OCI-LY7 (cell line): ENCODE measurements around the gene TTL.

Experiments
- EZH2phosphoT487 ChIP-seq: fragments of 200-600 bp; sonication (generic); IDR thresholded peaks from 2 replicates; pipeline ENCODE4 v1.6.1; 2018; ENCODE audit warnings: low read depth, borderline replicate concordance, mild to moderate bottlenecking, mixed run types, antibody characterized with exemption, low read length, moderate library complexity, mixed read lengths
- TF ChIP-seq, protein P1 (sequence below): fragments of 200-600 bp; sonication (generic); conservative IDR thresholded peaks from 2 replicates; pipeline ENCODE4 v1.5.1; 2014; ENCODE audit warnings: mild to moderate bottlenecking, antibody characterized with exemption, low read length, moderate library complexity, mixed read lengths

DNA sequence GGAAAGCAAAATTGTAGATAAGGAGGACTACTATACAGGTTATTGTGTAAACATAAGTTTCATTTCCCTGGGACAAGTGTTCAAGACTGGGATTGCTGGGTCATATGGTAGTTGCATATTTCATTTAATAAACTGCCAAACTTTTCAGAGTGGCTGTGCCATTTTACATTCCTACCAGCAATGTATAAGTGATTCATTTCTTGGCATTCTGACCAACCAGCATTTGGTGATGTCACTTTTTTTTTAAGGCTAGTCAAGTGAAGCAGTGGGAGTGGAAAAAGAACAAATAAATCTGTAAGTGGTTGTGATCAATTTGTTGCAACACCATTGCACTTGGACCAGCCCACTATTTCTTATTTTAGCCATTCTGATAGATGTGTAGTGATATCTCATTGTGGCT, 97.3 kb downstream of the TTL start:
- TF ChIP-seq, protein P1, sequence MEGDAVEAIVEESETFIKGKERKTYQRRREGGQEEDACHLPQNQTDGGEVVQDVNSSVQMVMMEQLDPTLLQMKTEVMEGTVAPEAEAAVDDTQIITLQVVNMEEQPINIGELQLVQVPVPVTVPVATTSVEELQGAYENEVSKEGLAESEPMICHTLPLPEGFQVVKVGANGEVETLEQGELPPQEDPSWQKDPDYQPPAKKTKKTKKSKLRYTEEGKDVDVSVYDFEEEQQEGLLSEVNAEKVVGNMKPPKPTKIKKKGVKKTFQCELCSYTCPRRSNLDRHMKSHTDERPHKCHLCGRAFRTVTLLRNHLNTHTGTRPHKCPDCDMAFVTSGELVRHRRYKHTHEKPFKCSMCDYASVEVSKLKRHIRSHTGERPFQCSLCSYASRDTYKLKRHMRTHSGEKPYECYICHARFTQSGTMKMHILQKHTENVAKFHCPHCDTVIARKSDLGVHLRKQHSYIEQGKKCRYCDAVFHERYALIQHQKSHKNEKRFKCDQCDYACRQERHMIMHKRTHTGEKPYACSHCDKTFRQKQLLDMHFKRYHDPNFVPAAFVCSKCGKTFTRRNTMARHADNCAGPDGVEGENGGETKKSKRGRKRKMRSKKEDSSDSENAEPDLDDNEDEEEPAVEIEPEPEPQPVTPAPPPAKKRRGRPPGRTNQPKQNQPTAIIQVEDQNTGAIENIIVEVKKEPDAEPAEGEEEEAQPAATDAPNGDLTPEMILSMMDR: no peak
- no peak for TF ChIP-seq EZH2phosphoT487
